ENCODE data around the gene OVCA2.
"Not testable (repeated sequence)": the region's sequence is repeated elsewhere in the genome, so short reads cannot be mapped to it uniquely, and the experiment has no call there.

Gene OVCA2

GRCh38 chr17:2011411-2012371 is 30.1 kb upstream of the OVCA2 start:
- H3K27me3 ChIP-seq = no peaks in the 10 kb centered on the region
- H3K27ac ChIP-seq = peak overlapping the region; percentile 77 to 79
- peak overlapping the region in 1 of 2 donors; percentile 28 for H3K4me3 ChIP-seq

DNA sequence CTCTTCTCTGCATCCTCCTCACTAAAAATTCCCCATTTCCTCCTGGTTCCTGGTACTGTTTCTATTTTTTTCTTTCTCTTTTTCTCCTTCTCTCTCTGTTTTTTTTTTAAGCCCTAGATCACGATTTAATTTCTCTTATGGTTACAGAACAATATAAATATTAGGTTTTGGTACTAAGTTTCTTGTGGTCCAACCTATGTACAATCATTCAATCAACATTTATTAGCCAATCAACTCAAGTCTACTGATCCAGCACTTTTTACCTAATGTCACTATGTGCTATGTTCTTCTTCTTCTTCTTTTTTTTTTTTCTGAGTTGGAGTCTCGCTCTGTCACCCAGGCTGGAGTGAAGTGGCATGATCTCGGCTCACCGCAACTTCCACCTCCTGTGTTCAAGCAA is 29.3 kb upstream of the OVCA2 start:
- H3K27ac ChIP-seq = peak overlapping the region; percentile 77 to 79
- no peak for DNase-seq
- no peaks in the 10 kb centered on the region for H3K9me3 ChIP-seq
- peak overlapping the region in 1 of 2 donors; percentile 28 for H3K4me3 ChIP-seq
- TF ChIP-seq, protein P1, sequence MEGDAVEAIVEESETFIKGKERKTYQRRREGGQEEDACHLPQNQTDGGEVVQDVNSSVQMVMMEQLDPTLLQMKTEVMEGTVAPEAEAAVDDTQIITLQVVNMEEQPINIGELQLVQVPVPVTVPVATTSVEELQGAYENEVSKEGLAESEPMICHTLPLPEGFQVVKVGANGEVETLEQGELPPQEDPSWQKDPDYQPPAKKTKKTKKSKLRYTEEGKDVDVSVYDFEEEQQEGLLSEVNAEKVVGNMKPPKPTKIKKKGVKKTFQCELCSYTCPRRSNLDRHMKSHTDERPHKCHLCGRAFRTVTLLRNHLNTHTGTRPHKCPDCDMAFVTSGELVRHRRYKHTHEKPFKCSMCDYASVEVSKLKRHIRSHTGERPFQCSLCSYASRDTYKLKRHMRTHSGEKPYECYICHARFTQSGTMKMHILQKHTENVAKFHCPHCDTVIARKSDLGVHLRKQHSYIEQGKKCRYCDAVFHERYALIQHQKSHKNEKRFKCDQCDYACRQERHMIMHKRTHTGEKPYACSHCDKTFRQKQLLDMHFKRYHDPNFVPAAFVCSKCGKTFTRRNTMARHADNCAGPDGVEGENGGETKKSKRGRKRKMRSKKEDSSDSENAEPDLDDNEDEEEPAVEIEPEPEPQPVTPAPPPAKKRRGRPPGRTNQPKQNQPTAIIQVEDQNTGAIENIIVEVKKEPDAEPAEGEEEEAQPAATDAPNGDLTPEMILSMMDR (IDR thresholded peaks at IDR 0.05) = no peak
- intact Hi-C loops (cut with DNase I; ENCODE audit: low total_unique reads) = no loop called here
- no peaks in the 10 kb centered on the region for H3K36me3 ChIP-seq
- H3K27me3 ChIP-seq = no peaks in the 10 kb centered on the region
- peaks cover 0 to 47% (median 44%) of the 10 kb centered on the region in 4 donors for H3K4me1 ChIP-seq

More at GRCh38 chr17:2011411-2012371, 30.1 kb upstream of the OVCA2 start:
- H3K4me1 ChIP-seq = peaks cover 0 to 47% (median 44%) of the 10 kb centered on the region in 4 donors
- DNase-seq = peak; percentile 56 to 81
- intact Hi-C loops (cut with DNase I; ENCODE audit: low total_unique reads) = no loop called here
- TF ChIP-seq, protein P1 (IDR thresholded peaks at IDR 0.05) = no peak
- no peaks in the 10 kb centered on the region for H3K9me3 ChIP-seq
- H3K36me3 ChIP-seq = no peaks in the 10 kb centered on the region

DNA sequence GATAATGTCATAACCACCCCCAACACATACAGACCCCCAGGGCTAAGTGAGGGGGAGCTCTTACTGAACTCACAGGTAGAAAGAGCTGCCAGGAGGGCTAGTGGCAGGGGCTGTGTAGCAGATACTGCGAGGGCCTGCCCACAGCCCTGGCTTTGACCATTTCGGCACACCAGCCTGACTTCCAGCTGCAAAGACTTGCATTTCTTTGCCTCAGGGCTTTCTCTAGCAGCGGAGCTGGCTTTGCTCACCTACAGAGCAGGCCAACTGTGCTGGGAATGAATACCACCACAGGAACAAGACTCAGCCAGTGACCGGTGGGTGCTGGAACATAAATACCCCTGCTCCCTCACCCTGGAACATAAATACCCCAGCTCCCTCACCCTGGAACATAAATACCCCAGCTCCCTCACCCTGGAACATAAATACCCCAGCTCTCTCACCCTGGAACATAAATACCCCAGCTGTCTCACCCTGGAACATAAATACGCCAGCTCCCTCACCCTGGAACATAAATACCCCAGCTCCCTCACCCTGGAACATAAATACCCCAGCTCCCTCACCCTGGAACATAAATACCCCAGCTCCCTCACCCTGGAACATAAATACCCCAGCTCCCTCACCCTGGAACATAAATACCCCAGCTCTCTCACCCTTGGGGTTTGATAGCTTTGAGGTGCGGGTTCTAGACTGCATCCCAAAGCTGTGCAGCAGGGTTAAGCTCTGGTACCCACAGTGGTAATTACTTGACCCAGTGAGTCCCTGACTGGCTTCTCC is 28.4 kb upstream of the OVCA2 start:
- DNase-seq; intact Hi-C loops (cut with DNase I; ENCODE audit: low total_unique reads); H3K4me3 ChIP-seq; H3K36me3 ChIP-seq; H3K27me3 ChIP-seq; H3K9me3 ChIP-seq: not testable (repeated sequence)
- Histone ChIP-seq H3K27ac (peak overlapping the region; percentile 77 to 79), H3K4me1 (peaks cover 0 to 47% (median 44%) of the 10 kb centered on the region in 4 donors)

DNA sequence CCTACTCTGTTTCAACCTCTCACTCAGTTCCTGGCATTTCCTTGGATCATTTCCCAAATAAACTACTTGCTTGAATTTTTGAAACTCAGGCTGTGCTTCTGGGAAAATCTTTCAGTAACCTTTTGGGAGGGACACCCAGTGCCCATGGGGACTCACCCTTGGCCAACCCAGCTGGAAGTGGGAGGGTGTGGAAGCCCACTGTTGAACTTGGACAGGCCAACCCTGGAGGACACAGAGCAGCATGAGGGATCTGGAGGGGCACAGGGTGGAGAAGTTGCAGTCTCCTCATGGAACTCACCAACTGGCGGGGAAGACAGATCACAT is 27.9 kb upstream of the OVCA2 start:
- Histone ChIP-seq H3K4me3 (no peak overlapping the region), H3K27ac (peak overlapping the region; percentile 37 to 79), H3K9me3 (no peaks in the 10 kb centered on the region), H3K4me1 (peaks cover 0 to 47% (median 44%) of the 10 kb centered on the region in 4 donors), H3K36me3 (no peaks in the 10 kb centered on the region), H3K27me3 (no peaks in the 10 kb centered on the region)
- peak in 1 of 2 donors; percentile 86 for DNase-seq
- intact Hi-C loops (cut with DNase I; ENCODE audit: low total_unique reads) = no loop called here
- TF ChIP-seq, protein P1 (IDR thresholded peaks at IDR 0.05) = no peak

GRCh38 chr17:2015314-2015713 is 26.5 kb upstream of the OVCA2 start:
- intact Hi-C loops (cut with DNase I; ENCODE audit: low total_unique reads) = no loop called here
- TF ChIP-seq, protein P1 (IDR thresholded peaks at IDR 0.05) = no peak
- Histone ChIP-seq H3K4me3 (no peak overlapping the region), H3K36me3 (no peaks in the 10 kb centered on the region), H3K27ac (no peak overlapping the region), H3K27me3 (no peaks in the 10 kb centered on the region), H3K4me1 (peaks cover 0 to 47% (median 44%) of the 10 kb centered on the region in 4 donors), H3K9me3 (no peaks in the 10 kb centered on the region)
- no peak for DNase-seq

DNA sequence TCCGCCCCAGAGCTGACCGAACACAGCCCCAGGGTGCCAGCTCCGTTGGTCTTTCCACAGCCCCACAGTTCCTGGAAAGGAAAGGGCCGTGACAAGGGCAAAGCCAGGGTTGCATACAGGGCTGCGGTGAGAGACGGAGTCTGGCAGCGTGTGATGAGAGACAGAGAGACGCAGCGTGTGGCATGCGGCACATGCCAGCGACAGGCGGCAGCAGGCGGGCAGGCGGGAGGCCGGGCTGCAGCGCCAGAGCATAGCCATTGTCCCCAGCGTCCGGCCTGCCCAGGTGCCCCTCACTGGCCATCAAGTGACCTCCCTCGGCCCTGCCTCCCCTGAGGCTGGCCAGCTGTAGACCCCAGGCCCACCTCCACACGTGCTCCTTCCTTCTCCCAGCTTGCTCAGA is 25.3 kb upstream of the OVCA2 start:
- Histone ChIP-seq H3K4me3 (no peak overlapping the region), H3K9me3 (no peaks in the 10 kb centered on the region), H3K36me3 (no peaks in the 10 kb centered on the region), H3K27me3 (no peaks in the 10 kb centered on the region), H3K27ac (no peak overlapping the region), H3K4me1 (peaks cover 0 to 40% (median 37%) of the 10 kb centered on the region in 4 donors)
- no peak for DNase-seq
- intact Hi-C loops (cut with DNase I; ENCODE audit: low total_unique reads) = no loop called here
- TF ChIP-seq, protein P1 (IDR thresholded peaks at IDR 0.05) = no peak
